ENCODE data around the gene IL36RN. TPM values are rescaled to one million over a fixed set of nuclear protein-coding genes. Genes with fewer than 3 reads are reported as not detected.

Gene IL36RN
- total RNA-seq, 2 experiments from 2014 or later, result not detected

- Mint-ChIP-seq H3K36me3 (peaks cover 7% of the 10 kb centered on the region), H3K9me3 (peaks cover 18% of the 10 kb centered on the region), H3K27ac (no peak overlapping the region), H3K27me3 (peaks cover 6% of the 10 kb centered on the region), H3K4me3 (no peak overlapping the region), H3K4me1 (peaks cover 4% of the 10 kb centered on the region)
- POLR2A ChIA-PET, result no interaction called here
- ATAC-seq (ENCODE audit: low read depth), result no peak
- DNase-seq, result no peak
These were observed 2.5 kb upstream of the IL36RN start for GRCh38 chr2:113056521-113056920.

GRCh38 chr2:113057117-113057516 lies 1.9 kb upstream of the IL36RN start:
- H3K9me3 Mint-ChIP-seq, result peaks cover 18% of the 10 kb centered on the region

GRCh38 chr2:113058411-113058994 lies 495 bp upstream of the IL36RN start:
- POLR2A ChIA-PET, result interaction anchor here (0.9 kb wide), 1 partner anchor 15 kb away, joined by 3 read pairs; no protein-coding TSS in a partner anchor
- H3K27ac Mint-ChIP-seq, result no peak overlapping the region

More at GRCh38 chr2:113057117-113057516, 1.9 kb upstream of the IL36RN start:
- DNase-seq (no peak), ATAC-seq (ENCODE audit: low read depth) (no peak)
- Mint-ChIP-seq H3K27ac (no peak overlapping the region), H3K4me1 (peaks cover 4% of the 10 kb centered on the region), H3K36me3 (peaks cover 7% of the 10 kb centered on the region), H3K4me3 (no peak overlapping the region), H3K27me3 (peaks cover 6% of the 10 kb centered on the region)
- POLR2A ChIA-PET, result no interaction called here

GRCh38 chr2:113060396-113060795 lies 1.4 kb downstream of the IL36RN start:
- peaks cover 5% of the 10 kb centered on the region for H3K27me3 Mint-ChIP-seq
- H3K36me3 Mint-ChIP-seq, result peaks cover 3% of the 10 kb centered on the region
- POLR2A ChIA-PET, result no interaction called here
- DNase-seq, result no peak
- H3K4me3 Mint-ChIP-seq, result no peak overlapping the region
- no peak overlapping the region for H3K27ac Mint-ChIP-seq
- ATAC-seq (ENCODE audit: low read depth), result no peak
- no peaks in the 10 kb centered on the region for H3K4me1 Mint-ChIP-seq
- H3K9me3 Mint-ChIP-seq, result peaks cover 5% of the 10 kb centered on the region

More at GRCh38 chr2:113058411-113058994, 495 bp upstream of the IL36RN start:
- no peak for DNase-seq
- peaks cover 3% of the 10 kb centered on the region for H3K27me3 Mint-ChIP-seq
- ATAC-seq (ENCODE audit: low read depth), result no peak
- peaks cover 15% of the 10 kb centered on the region for H3K9me3 Mint-ChIP-seq
- no peak overlapping the region for H3K4me3 Mint-ChIP-seq
- H3K4me1 Mint-ChIP-seq, result peaks cover 1% of the 10 kb centered on the region
- peaks cover 7% of the 10 kb centered on the region for H3K36me3 Mint-ChIP-seq

GRCh38 chr2:113060796-113061195 lies 1.8 kb downstream of the IL36RN start:
- Mint-ChIP-seq H3K27me3 (peaks cover 5% of the 10 kb centered on the region), H3K9me3 (peaks cover 3% of the 10 kb centered on the region), H3K4me3 (no peak overlapping the region), H3K27ac (no peak overlapping the region), H3K36me3 (peaks cover 2% of the 10 kb centered on the region), H3K4me1 (no peaks in the 10 kb centered on the region)
- DNase-seq (no peak), ATAC-seq (ENCODE audit: low read depth) (no peak)
- POLR2A ChIA-PET, result no interaction called here

- Mint-ChIP-seq H3K4me1 (no peaks in the 10 kb centered on the region), H3K27ac (no peak overlapping the region), H3K9me3 (peaks cover 2% of the 10 kb centered on the region), H3K4me3 (no peak overlapping the region), H3K36me3 (peaks cover 2% of the 10 kb centered on the region), H3K27me3 (peaks cover 5% of the 10 kb centered on the region)
- no peak for ATAC-seq (ENCODE audit: low read depth)
- POLR2A ChIA-PET, result no interaction called here
- no peak for DNase-seq
These were observed 2.2 kb downstream of the IL36RN start for GRCh38 chr2:113061241-113061640.

GRCh38 chr2:113061896-113062770 lies 3.1 kb downstream of the IL36RN start:
- H3K36me3 Mint-ChIP-seq, result no peaks in the 10 kb centered on the region
- POLR2A ChIA-PET, result no interaction called here
- H3K27me3 Mint-ChIP-seq, result peaks cover 7% of the 10 kb centered on the region
- H3K4me3 Mint-ChIP-seq, result no peak overlapping the region
- DNase-seq (no peak), ATAC-seq (ENCODE audit: low read depth) (no peak)
- H3K9me3 Mint-ChIP-seq, result no peaks in the 10 kb centered on the region
- no peaks in the 10 kb centered on the region for H3K4me1 Mint-ChIP-seq
- no peak overlapping the region for H3K27ac Mint-ChIP-seq

- H3K27me3 Mint-ChIP-seq, result peaks cover 7% of the 10 kb centered on the region
- DNase-seq, result no peak
- no peak overlapping the region for H3K27ac Mint-ChIP-seq
- H3K4me1 Mint-ChIP-seq, result no peaks in the 10 kb centered on the region
- no peaks in the 10 kb centered on the region for H3K9me3 Mint-ChIP-seq
- no peaks in the 10 kb centered on the region for H3K36me3 Mint-ChIP-seq
- no peak for ATAC-seq (ENCODE audit: low read depth)
- no peak overlapping the region for H3K4me3 Mint-ChIP-seq
- POLR2A ChIA-PET, result no interaction called here
These were observed 5.3 kb downstream of the IL36RN start for GRCh38 chr2:113064281-113064680.

- Mint-ChIP-seq H3K36me3 (no peaks in the 10 kb centered on the region), H3K27ac (no peak overlapping the region), H3K9me3 (no peaks in the 10 kb centered on the region), H3K4me1 (no peaks in the 10 kb centered on the region), H3K27me3 (peaks cover 9% of the 10 kb centered on the region), H3K4me3 (no peak overlapping the region)
- POLR2A ChIA-PET, result no interaction called here
- ATAC-seq (ENCODE audit: low read depth) (no peak), DNase-seq (no peak)
These were observed 5.9 kb downstream of the IL36RN start for GRCh38 chr2:113064898-113065297.

GRCh38 chr2:113067681-113068080 lies 8.7 kb downstream of the IL36RN start, which contains the start of gene IL1F10:
Gene IL1F10, plus strand, starts transcription at chr2:113067970. Its CDS starts 4,769 bp downstream, at chr2:113072739.
- POLR2A ChIA-PET, result interaction anchor here (0.9 kb wide), 1 partner anchor 135 kb away, joined by 5 read pairs; no protein-coding TSS in a partner anchor
- Mint-ChIP-seq H3K4me1 (no peaks in the 10 kb centered on the region), H3K36me3 (no peaks in the 10 kb centered on the region), H3K9me3 (no peaks in the 10 kb centered on the region), H3K27ac (no peak within 1 kb of the TSS), H3K4me3 (no peak within 1 kb of the TSS), H3K27me3 (peaks cover 11% of the 10 kb centered on the region)
- ATAC-seq (ENCODE audit: low read depth) (no peak), DNase-seq (no peak)

GRCh38 chr2:113068249-113068648 lies 9.3 kb downstream of the IL36RN start:
- Mint-ChIP-seq H3K27me3 (peaks cover 11% of the 10 kb centered on the region), H3K4me1 (no peaks in the 10 kb centered on the region), H3K27ac (no peak overlapping the region), H3K9me3 (no peaks in the 10 kb centered on the region), H3K4me3 (no peak overlapping the region), H3K36me3 (no peaks in the 10 kb centered on the region)
- POLR2A ChIA-PET, result interaction anchor here (0.9 kb wide), 1 partner anchor 135 kb away, joined by 5 read pairs; no protein-coding TSS in a partner anchor
- no peak for DNase-seq
- no peak for ATAC-seq (ENCODE audit: low read depth)

- DNase-seq (no peak), ATAC-seq (ENCODE audit: low read depth) (no peak)
- Mint-ChIP-seq H3K27me3 (peaks cover 11% of the 10 kb centered on the region), H3K27ac (no peak overlapping the region), H3K4me3 (no peak overlapping the region), H3K4me1 (peaks cover under 1% of the 10 kb centered on the region), H3K9me3 (no peaks in the 10 kb centered on the region), H3K36me3 (no peaks in the 10 kb centered on the region)
- POLR2A ChIA-PET, result interaction anchor here (0.9 kb wide), 1 partner anchor 134 kb away, joined by 5 read pairs; no protein-coding TSS in a partner anchor
These were observed 9.9 kb downstream of the IL36RN start for GRCh38 chr2:113068706-113069485.

All from activated naive CD8-positive, alpha-beta T cell treated with anti-CD3 and anti-CD28 coated beads, Interleukin-2, amount 10 ng/mL, durations not matched to agents 7 days and 5 days (primary cell).